Testis (tissue), 2 donors: ENCODE results near the gene AMOTL1.

Experiments
- CTCF ChIP-seq, 3 experiments: fragments of 450-650 bp in 2 of 3; fragments of 200-600 bp in 1 of 3; sonication (generic) in 1 of 3; IDR thresholded peaks; one replicate each; pipeline ENCODE4 v1.5.1; 2016 to 2019; ENCODE audit warnings: antibody characterized with exemption in 3 of 3, mild to moderate bottlenecking in 2 of 3, moderate library complexity in 1 of 3
- POLR2A ChIP-seq: fragments of 450-650 bp; IDR thresholded peaks from one replicate; pipeline ENCODE4 v1.6.1; 2017; ENCODE audit warnings: antibody characterized with exemption, mild to moderate bottlenecking, moderate library complexity

GRCh38 chr11:94737171-94737611, 31.0 kb upstream of the AMOTL1 start:
- TF ChIP-seq POLR2A = no peak
- TF ChIP-seq CTCF (IDR thresholded peaks at IDR 0.05) = no peak
